HG02840 (cell line): ENCODE results near the gene APLF.
"Not testable (repeated sequence)": the region's sequence is repeated elsewhere in the genome, so short reads cannot be mapped to it uniquely, and the experiment has no call there.

Experiments
- ATAC-seq: cut with Tn5 transposase; IDR thresholded peaks from one replicate; pipeline ENCODE4 v1.9.1; 2021; ENCODE audit warnings: mild to moderate bottlenecking, moderate library complexity, moderate number of reproducible peaks; ENCODE audit not compliant: unreplicated experiment, low FRiP score

Gene APLF

GRCh38 chr2:68472796-68473414 lies 5.5 kb downstream of the APLF start:
- ATAC-seq: no peak

GRCh38 chr2:68475110-68475509 lies 7.7 kb downstream of the APLF start:
- ATAC-seq: no peak

GRCh38 chr2:68475576-68475975 lies 8.2 kb downstream of the APLF start:
- no peak for ATAC-seq

- no peak for ATAC-seq
These were observed 9.1 kb downstream of the APLF start for GRCh38 chr2:68476454-68476853.

- ATAC-seq: no peak
These were observed 11.3 kb downstream of the APLF start for GRCh38 chr2:68478688-68479087.

- ATAC-seq: no peak
These were observed 15.0 kb downstream of the APLF start for GRCh38 chr2:68482296-68482820.

GRCh38 chr2:68483011-68483410 lies 15.6 kb downstream of the APLF start:
- ATAC-seq: no peak

GRCh38 chr2:68487773-68488355 lies 20.5 kb downstream of the APLF start:
- no peak for ATAC-seq

GRCh38 chr2:68488605-68489004 lies 21.2 kb downstream of the APLF start:
- ATAC-seq: not testable (repeated sequence)

GRCh38 chr2:68489282-68489681 lies 21.9 kb downstream of the APLF start:
- no peak for ATAC-seq

GRCh38 chr2:68491582-68491981 lies 24.2 kb downstream of the APLF start:
- ATAC-seq: no peak

- no peak for ATAC-seq
These were observed 31.7 kb downstream of the APLF start for GRCh38 chr2:68499133-68499532.

- ATAC-seq: no peak
These were observed 33.3 kb downstream of the APLF start for GRCh38 chr2:68500649-68501048.

GRCh38 chr2:68501768-68502167 lies 34.4 kb downstream of the APLF start:
- ATAC-seq: no peak

- no peak for ATAC-seq
These were observed 38.3 kb downstream of the APLF start for GRCh38 chr2:68505603-68506159.

GRCh38 chr2:68506170-68506569 lies 38.8 kb downstream of the APLF start:
- no peak for ATAC-seq

GRCh38 chr2:68512326-68512725 lies 44.9 kb downstream of the APLF start:
- ATAC-seq: no peak

- ATAC-seq: no peak
These were observed 45.6 kb downstream of the APLF start for GRCh38 chr2:68512966-68513365.

GRCh38 chr2:68514316-68514929 lies 47.0 kb downstream of the APLF start:
- ATAC-seq: no peak

GRCh38 chr2:68516051-68516955 lies 48.9 kb downstream of the APLF start:
- no peak for ATAC-seq

GRCh38 chr2:68519236-68519635 lies 51.9 kb downstream of the APLF start:
- no peak for ATAC-seq
